ENCODE data around the gene PPRC1. TPM values are rescaled to one million over a fixed set of nuclear protein-coding genes. Genes with fewer than 3 reads are reported as not detected.

The PPRC1 gene
- total and polyA plus RNA-seq, 2 donors (not counting 3 experiments of a cell fraction or from before 2014, with no cell fraction given): 27.0 to 49.9 TPM

GRCh38 chr10:102140913-102141540 is 8.2 kb downstream of the PPRC1 start:
- Histone ChIP-seq H3K9ac (replicated peaks; ENCODE audit: extremely low read depth, insufficient read depth, low read length) (no peak overlapping the region), H3K36me3 (ENCODE audit: control insufficient read depth in 2 of 2, extremely low read depth in 1 of 2, insufficient read depth in 2 of 2, low read length in 2 of 2) (peaks cover 29 to 54% of the 10 kb centered on the region in 2 experiments), H3K4me3 (replicated peaks in 1 of 3; ENCODE audit: insufficient read depth in 1 of 3, low read depth in 1 of 3, low read length in 3 of 3) (no peak overlapping the region), H3K9me1 (replicated peaks; ENCODE audit: control insufficient read depth, extremely low read depth, insufficient read depth, low read length) (no peaks in the 10 kb centered on the region), H3K4me1 (ENCODE audit: control insufficient read depth, extremely low read depth, insufficient read depth, low read length) (no peaks in the 10 kb centered on the region), H3K27ac (ENCODE audit: insufficient read depth, low read depth, low read length) (no peak overlapping the region), H3K79me2 (ENCODE audit: control insufficient read depth, insufficient read depth, low read length) (peaks cover 64% of the 10 kb centered on the region), H2AFZ (ENCODE audit: low read depth, low read length) (no peak overlapping the region), H4K20me1 (replicated peaks; ENCODE audit: control insufficient read depth, extremely low read depth, insufficient read depth, low read length) (no peaks in the 10 kb centered on the region), H3K9me3 (replicated peaks; ENCODE audit: control insufficient read depth, insufficient read depth, low read length) (no peaks in the 10 kb centered on the region), H3K27me3 (ENCODE audit: control insufficient read depth in 2 of 2, insufficient read depth in 2 of 2, low read length in 2 of 2) (no peaks in the 10 kb centered on the region), H3K4me2 (ENCODE audit: insufficient read depth, low read length) (no peak overlapping the region)
- no TSS peak for BruUV-seq (replicated peaks)
- CTCF ChIA-PET: no interaction called here
- POLR2A ChIA-PET: no interaction called here
- TF ChIP-seq GATA2 (IDR thresholded peaks at IDR 0.05; ENCODE audit: insufficient read depth, insufficient read length, low read depth, low read length) (no peak), EZH2 (IDR thresholded peaks at IDR 0.05; ENCODE audit: borderline replicate concordance, low read depth, low read length, severe bottlenecking) (no peak), MAX (IDR thresholded peaks at IDR 0.05; ENCODE audit: insufficient read depth, insufficient read length) (no peak), POLR2A (IDR thresholded peaks at IDR 0.05; ENCODE audit: low read depth, low read length) (no peak), JUN (IDR thresholded peaks at IDR 0.05; ENCODE audit: borderline replicate concordance, insufficient read depth, insufficient read length, low read depth) (no peak), CTCF (IDR thresholded peaks at IDR 0.05; ENCODE audit: extremely low read depth in 1 of 2, insufficient read depth in 1 of 2, low read depth in 1 of 2, low read length in 2 of 2) (no peak), POLR2AphosphoS5 (IDR thresholded peaks at IDR 0.05; ENCODE audit: insufficient read depth, low read depth, low read length) (no peak), FOS (IDR thresholded peaks at IDR 0.05; ENCODE audit: borderline replicate concordance, insufficient read depth, low read length) (no peak), MYC (IDR thresholded peaks at IDR 0.05; ENCODE audit: low read depth, low read length) (no peak)
- dilution Hi-C loops (cut with MboI; ENCODE audit: extremely low pct_ligation_motif_present, low sequenced_read_pairs): no loop called here
- intact Hi-C loops (cut with micrococcal nuclease): no loop called here
- DNase-seq (ENCODE audit: low read depth, low spot score) (no peak), FAIRE-seq (no peak)

All from endothelial cell of umbilical vein (primary cell).